ENCODE measurements around the gene SPI1.

SPI1 gene

GRCh38 chr11:47359586-47359985 is 18.8 kb downstream of the SPI1 start:
- TF ChIP-seq CTCF (IDR thresholded peaks at IDR 0.05; ENCODE audit: extremely low read depth, insufficient read depth, missing control alignments), result no peak
- in situ Hi-C loops (cut with MboI; ENCODE audit: low pct_unique_long_range_greater_than_20kb, low sequenced_read_pairs, unreplicated experiment), result no loop called here

GRCh38 chr11:47359162-47359561 is 19.2 kb downstream of the SPI1 start:
- no peak for DNase-seq (ENCODE audit: low spot score)
- TF ChIP-seq CTCF (IDR thresholded peaks at IDR 0.05; ENCODE audit: extremely low read depth, insufficient read depth, missing control alignments), result no peak
- in situ Hi-C loops (cut with MboI; ENCODE audit: low pct_unique_long_range_greater_than_20kb, low sequenced_read_pairs, unreplicated experiment), result no loop called here

More at GRCh38 chr11:47359586-47359985, 18.8 kb downstream of the SPI1 start:
- DNase-seq (ENCODE audit: low spot score), result no peak

- in situ Hi-C loops (cut with MboI; ENCODE audit: low pct_unique_long_range_greater_than_20kb, low sequenced_read_pairs, unreplicated experiment), result no loop called here
- TF ChIP-seq CTCF (IDR thresholded peaks at IDR 0.05; ENCODE audit: extremely low read depth, insufficient read depth, missing control alignments), result no peak
- no peak for DNase-seq (ENCODE audit: low spot score)
Observed at GRCh38 chr11:47358731-47359051, 19.7 kb downstream of the SPI1 start.

DNA sequence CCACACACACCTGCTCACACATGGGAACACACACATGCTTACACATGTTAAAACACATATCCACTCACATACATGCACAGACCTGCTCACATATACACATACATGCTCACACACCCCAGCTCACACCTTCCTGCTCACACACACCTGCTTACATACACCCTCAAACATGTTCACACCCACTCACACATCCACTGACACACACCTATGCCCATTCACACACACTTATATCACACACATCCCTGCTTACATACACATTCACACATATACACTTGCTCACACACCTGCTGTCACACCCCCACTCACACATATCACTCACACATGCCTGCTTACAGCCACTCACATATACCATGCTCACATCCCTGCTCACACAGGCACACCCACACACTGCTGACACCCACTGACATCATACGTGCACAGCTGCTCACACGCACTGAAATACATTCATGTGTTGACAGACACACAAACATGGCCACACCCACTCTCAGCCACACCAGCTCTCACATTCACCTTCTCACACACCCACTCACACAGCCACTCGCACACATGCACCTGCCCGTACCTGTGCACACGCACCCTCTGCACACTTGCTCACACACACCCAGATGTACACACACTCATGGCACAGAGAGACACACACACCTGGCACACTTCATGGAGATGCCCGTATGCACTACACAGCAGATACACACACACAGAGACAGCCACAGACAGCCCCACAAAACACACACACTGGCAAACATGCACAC is 20.2 kb downstream of the SPI1 start:
- no peak for TF ChIP-seq CTCF (IDR thresholded peaks at IDR 0.05; ENCODE audit: extremely low read depth, insufficient read depth, missing control alignments)
- no peak for DNase-seq (ENCODE audit: low spot score)
- in situ Hi-C loops (cut with MboI; ENCODE audit: low pct_unique_long_range_greater_than_20kb, low sequenced_read_pairs, unreplicated experiment), result no loop called here

- DNase-seq (ENCODE audit: low spot score), result no peak
- TF ChIP-seq CTCF (IDR thresholded peaks at IDR 0.05; ENCODE audit: extremely low read depth, insufficient read depth, missing control alignments), result no peak
- in situ Hi-C loops (cut with MboI; ENCODE audit: low pct_unique_long_range_greater_than_20kb, low sequenced_read_pairs, unreplicated experiment), result no loop called here
Observed at GRCh38 chr11:47356998-47357329, 21.4 kb downstream of the SPI1 start.

- in situ Hi-C loops (cut with MboI; ENCODE audit: low pct_unique_long_range_greater_than_20kb, low sequenced_read_pairs, unreplicated experiment), result no loop called here
- TF ChIP-seq CTCF (IDR thresholded peaks at IDR 0.05; ENCODE audit: extremely low read depth, insufficient read depth, missing control alignments), result no peak
- DNase-seq (ENCODE audit: low spot score), result no peak
Observed at GRCh38 chr11:47356129-47356997, 22.0 kb downstream of the SPI1 start.

Data from GM13977 (cell line).